Activated CD8-positive, alpha-beta T cell treated with anti-CD3 and anti-CD28 coated beads for 36 hours (primary cell): ENCODE data around the gene CD320. TPM values are rescaled to one million over a fixed set of nuclear protein-coding genes. Genes with fewer than 3 reads are reported as not detected.

Experiments
- ATAC-seq: fragments of 200-7000 bp; cut with Tn5 transposase; one replicate; pipeline ENCODE4 v1.10.0; 2021; ENCODE audit warnings: mild to moderate bottlenecking, moderate library complexity
- CTCF ChIA-PET: fragments of 350-600 bp; sonication (Branson Sonifier 250); formaldehyde crosslinking; loops from one replicate; lab custom pipeline; 2021; ENCODE audit warnings: antibody characterized with exemption; lab: Charles Lee
- POLR2A ChIA-PET: fragments of 350-600 bp; sonication (Branson Sonifier 250); formaldehyde crosslinking; loops from one replicate; lab custom pipeline; 2021; ENCODE audit warnings: antibody characterized with exemption; lab: Charles Lee
- DNase-seq: peaks from one replicate; pipeline ENCODE4 v3.0.0-alpha.2; 2020
- H3K27ac Mint-ChIP-seq: one replicate; pipeline ENCODE4 v1.8.0; 2021; ENCODE audit warnings: mild to moderate bottlenecking, mixed read lengths
- H3K27me3 Mint-ChIP-seq: one replicate; pipeline ENCODE4 v1.8.0; 2021; ENCODE audit warnings: mixed read lengths
- H3K36me3 Mint-ChIP-seq: one replicate; pipeline ENCODE4 v1.8.0; 2021; ENCODE audit warnings: low read depth, mixed read lengths
- H3K4me1 Mint-ChIP-seq: one replicate; pipeline ENCODE4 v1.8.0; 2021; ENCODE audit warnings: low read depth, mixed read lengths
- H3K4me3 Mint-ChIP-seq: one replicate; pipeline ENCODE4 v1.8.0; 2021; ENCODE audit warnings: mild to moderate bottlenecking, moderate library complexity, mixed read lengths
- H3K9me3 Mint-ChIP-seq: one replicate; pipeline ENCODE4 v1.8.0; 2021; ENCODE audit warnings: mixed read lengths
- intact Hi-C: fragments of 100-400 bp; cut with micrococcal nuclease; formaldehyde crosslinking; loops from one replicate; pipeline ENCODE4 v1.10.0; 2022
- total RNA-seq, 2 experiments: library from RNA; stranded (reverse); gene quantifications; one replicate each; pipeline ENCODE4 v1.2.3, GENCODE V29; 2021
- TF ChIP-seq, protein P1 (sequence below): fragments of 200-600 bp; IDR thresholded peaks from one replicate; pipeline ENCODE4 v1.8.0; 2022; ENCODE audit warnings: antibody characterized with exemption, mild to moderate bottlenecking

Gene CD320
- total RNA-seq, 2 experiments from 2014 or later = 59.0 to 62.2 TPM

DNA sequence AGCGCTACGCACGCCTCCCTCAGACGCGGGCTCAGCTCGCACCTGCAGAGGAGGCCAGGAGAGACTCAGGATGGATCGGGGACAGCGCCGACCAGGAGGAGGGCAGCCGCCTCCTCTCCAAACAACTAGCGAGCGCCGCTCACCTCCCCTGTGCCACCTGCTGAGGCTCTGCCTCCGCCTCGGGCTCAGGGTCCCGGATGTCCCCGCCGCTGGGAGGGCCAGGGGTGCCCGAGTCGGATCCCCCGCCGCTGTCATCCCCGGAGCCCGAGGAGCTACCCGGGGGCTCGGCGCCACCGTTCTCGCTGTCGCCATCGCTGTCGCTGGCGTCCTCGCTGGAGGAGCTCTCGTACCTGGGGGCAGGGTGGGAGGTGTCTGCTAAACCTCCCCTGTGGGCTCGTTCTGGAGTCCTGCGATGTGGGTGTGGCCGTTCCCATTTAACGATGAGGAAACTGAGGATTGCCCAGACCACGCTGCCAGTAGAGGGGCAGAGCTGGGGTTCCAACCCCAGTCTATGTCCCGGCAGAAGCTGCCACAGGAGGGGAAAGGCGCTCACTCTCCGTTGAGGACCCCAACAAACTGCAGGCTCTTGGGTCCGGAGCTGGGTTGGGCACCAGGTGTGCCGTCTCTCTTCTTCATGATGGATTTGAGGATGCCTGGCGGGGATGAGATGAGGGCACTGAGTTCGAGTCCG, 25.8 kb upstream of the CD320 start:
- H3K4me1 Mint-ChIP-seq = peaks cover 9% of the 10 kb centered on the region
- TF ChIP-seq, protein P1, sequence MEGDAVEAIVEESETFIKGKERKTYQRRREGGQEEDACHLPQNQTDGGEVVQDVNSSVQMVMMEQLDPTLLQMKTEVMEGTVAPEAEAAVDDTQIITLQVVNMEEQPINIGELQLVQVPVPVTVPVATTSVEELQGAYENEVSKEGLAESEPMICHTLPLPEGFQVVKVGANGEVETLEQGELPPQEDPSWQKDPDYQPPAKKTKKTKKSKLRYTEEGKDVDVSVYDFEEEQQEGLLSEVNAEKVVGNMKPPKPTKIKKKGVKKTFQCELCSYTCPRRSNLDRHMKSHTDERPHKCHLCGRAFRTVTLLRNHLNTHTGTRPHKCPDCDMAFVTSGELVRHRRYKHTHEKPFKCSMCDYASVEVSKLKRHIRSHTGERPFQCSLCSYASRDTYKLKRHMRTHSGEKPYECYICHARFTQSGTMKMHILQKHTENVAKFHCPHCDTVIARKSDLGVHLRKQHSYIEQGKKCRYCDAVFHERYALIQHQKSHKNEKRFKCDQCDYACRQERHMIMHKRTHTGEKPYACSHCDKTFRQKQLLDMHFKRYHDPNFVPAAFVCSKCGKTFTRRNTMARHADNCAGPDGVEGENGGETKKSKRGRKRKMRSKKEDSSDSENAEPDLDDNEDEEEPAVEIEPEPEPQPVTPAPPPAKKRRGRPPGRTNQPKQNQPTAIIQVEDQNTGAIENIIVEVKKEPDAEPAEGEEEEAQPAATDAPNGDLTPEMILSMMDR = no peak
- POLR2A ChIA-PET = interaction anchor here (0.8 to 3.8 kb wide), 4 partner anchors 10 to 40 kb away, joined by 3 to 37 read pairs (median 3); partner anchors contain the start of genes KANK3, NDUFA7 and RPS28
- intact Hi-C loops = no loop called here
- H3K9me3 Mint-ChIP-seq = no peaks in the 10 kb centered on the region
- no peak overlapping the region for H3K27ac Mint-ChIP-seq
- DNase-seq (no peak), ATAC-seq (no peak)
- H3K36me3 Mint-ChIP-seq = no peaks in the 10 kb centered on the region
- CTCF ChIA-PET = interaction anchor here (1.9 to 3.7 kb wide), 6 partner anchors 8 to 245 kb away, joined by 5 to 35 read pairs (median 8); partner anchors contain the start of gene KANK3
- H3K27me3 Mint-ChIP-seq = peaks cover 31% of the 10 kb centered on the region
- no peak overlapping the region for H3K4me3 Mint-ChIP-seq

DNA sequence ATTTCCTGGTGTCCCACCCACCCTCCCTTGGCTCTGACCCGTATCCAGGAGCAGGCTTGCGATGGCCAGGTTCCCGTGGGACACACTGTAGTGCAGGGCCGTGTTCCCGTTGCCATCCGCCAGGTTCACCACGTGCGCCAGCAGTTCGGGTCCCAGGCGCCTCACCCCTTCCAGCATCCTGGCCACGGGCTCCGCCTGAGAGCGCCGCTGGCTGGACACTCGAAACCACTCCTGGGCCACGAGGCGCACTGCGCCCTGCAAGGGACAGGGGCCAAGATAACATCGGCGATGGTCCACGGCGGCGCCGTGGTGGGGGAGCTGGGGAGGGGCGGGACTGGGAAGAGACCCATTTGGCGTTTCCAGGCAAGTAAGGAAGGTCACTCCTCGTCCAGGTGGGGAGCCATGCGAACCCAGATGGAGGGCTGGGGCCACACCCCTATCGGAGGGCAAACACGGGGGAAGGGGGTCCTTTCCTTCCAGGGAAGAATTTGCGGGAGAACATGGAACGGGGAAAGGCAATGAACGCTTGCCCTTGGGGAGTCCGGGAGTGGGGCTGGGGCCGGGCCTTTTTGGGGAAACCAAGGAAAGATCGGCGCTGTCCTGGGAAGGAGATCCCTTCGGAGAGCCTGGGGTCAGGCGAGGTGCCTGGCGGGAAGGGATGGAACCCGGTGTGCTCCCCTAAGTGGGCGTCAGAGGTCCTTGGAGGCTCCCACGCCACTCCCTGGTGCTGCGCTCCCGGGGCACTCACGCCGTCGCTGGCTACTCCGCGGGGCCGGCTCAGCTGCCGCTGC, 25.0 kb upstream of the CD320 start:
- Mint-ChIP-seq H3K36me3 (no peaks in the 10 kb centered on the region), H3K27me3 (peaks cover 27% of the 10 kb centered on the region), H3K9me3 (no peaks in the 10 kb centered on the region), H3K27ac (no peak overlapping the region), H3K4me1 (peaks cover 9% of the 10 kb centered on the region), H3K4me3 (no peak overlapping the region)
- intact Hi-C loops = no loop called here
- ATAC-seq (no peak), DNase-seq (no peak)
- CTCF ChIA-PET = interaction anchor here (1.7 to 3.7 kb wide), 3 partner anchors 21 to 29 kb away, joined by 5 to 35 read pairs (median 7); no protein-coding TSS in a partner anchor
- TF ChIP-seq, protein P1 = no peak
- POLR2A ChIA-PET = interaction anchor here (1.2 to 3.8 kb wide), 2 partner anchors 10 kb away, joined by 3 to 37 read pairs; partner anchors contain the start of genes KANK3, NDUFA7 and RPS28

DNA sequence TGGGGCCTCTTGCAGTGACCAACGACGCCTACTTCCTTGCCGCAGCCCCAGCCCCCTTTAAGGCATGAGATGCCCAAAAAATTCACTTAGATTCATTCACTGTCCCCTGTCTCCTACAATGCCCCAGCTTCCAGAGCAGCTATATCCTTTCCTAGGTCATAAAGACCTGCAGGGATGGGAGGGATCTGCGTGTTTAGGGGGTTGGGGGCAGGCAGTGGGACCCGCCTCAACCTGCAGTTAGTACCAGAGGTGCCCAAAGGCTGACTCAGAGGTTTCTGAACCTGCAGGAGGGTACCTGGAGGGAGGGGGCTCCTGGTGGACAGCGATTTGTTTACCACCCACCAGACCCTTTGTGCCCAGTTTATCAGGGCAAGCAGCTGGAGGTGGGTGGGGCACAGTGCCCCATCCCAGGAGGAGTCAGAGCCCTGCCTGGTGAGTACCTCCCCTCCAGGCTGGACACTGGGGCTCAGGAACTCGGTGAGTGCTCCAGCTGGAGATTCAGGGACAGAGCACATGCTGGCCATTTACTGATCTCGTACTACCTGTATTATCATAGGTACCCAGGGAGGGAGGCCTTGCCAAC, 23.2 kb upstream of the CD320 start:
- Mint-ChIP-seq H3K27me3 (peaks cover 16% of the 10 kb centered on the region), H3K4me3 (no peak overlapping the region), H3K27ac (no peak overlapping the region), H3K36me3 (no peaks in the 10 kb centered on the region), H3K4me1 (peaks cover 9% of the 10 kb centered on the region), H3K9me3 (no peaks in the 10 kb centered on the region)
- TF ChIP-seq, protein P1 = no peak
- DNase-seq = no peak
- POLR2A ChIA-PET = interaction anchor here (1.0 to 1.6 kb wide), 3 partner anchors 8 to 182 kb away, joined by 3 read pairs; no protein-coding TSS in a partner anchor
- intact Hi-C loops = no loop called here
- ATAC-seq = no peak
- CTCF ChIA-PET = interaction anchor here (1.7 kb wide), 1 partner anchor 23 kb away, joined by 7 read pairs; no protein-coding TSS in a partner anchor

DNA sequence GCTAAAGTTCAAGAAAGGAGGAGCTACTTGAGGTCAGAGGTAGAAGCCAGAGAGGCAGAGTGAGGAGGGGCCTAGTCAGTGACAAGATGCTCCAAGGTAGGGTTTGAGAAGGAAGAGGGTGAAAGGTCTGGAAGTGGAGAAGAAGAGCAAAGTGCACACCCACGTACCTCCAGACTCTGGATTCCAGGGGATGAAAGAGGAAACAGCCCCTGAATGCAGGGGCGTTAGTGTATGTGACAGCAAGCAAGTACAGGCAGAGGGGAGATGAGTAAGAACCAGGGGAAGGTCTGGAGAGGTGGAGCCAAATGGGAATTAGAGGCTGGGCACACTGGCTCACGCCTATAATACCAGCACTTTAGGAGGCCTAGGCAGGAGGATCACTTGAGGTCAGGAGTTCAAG, 21.8 kb upstream of the CD320 start:
- ChIA-PET CTCF (interaction anchor here (1.4 kb wide), 1 partner anchor 62 kb away, joined by 3 read pairs; no protein-coding TSS in a partner anchor), POLR2A (interaction anchor here (1.6 kb wide), 1 partner anchor 10 kb away, joined by 3 read pairs; no protein-coding TSS in a partner anchor)
- Mint-ChIP-seq H3K4me1 (peaks cover 4% of the 10 kb centered on the region), H3K27me3 (peaks cover 10% of the 10 kb centered on the region), H3K27ac (no peak overlapping the region), H3K36me3 (no peaks in the 10 kb centered on the region), H3K9me3 (no peaks in the 10 kb centered on the region), H3K4me3 (no peak overlapping the region)
- DNase-seq (no peak), ATAC-seq (no peak)
- intact Hi-C loops = no loop called here
- TF ChIP-seq, protein P1 = no peak
